Neural crest cell (in vitro differentiated cells): Measurements from ENCODE around the gene TROAP. TPM values are rescaled to one million over a fixed set of nuclear protein-coding genes. Genes with fewer than 3 reads are reported as not detected.

Experiments used
- DNase-seq: peaks from one replicate; pipeline ENCODE4 v3.0.0; 2021; ENCODE audit warnings: low read depth, mixed read lengths, low spot score
- H3K27ac Mint-ChIP-seq: one replicate; pipeline ENCODE4 v1.8.0; 2021; ENCODE audit warnings: mild to moderate bottlenecking, mixed read lengths; ENCODE audit not compliant: unreplicated experiment
- H3K27me3 Mint-ChIP-seq: 2 replicates; pipeline ENCODE4 v1.8.0; 2021; ENCODE audit warnings: low read depth, mild to moderate bottlenecking, mixed read lengths
- H3K36me3 Mint-ChIP-seq: 2 replicates; pipeline ENCODE4 v1.8.0; 2021; ENCODE audit warnings: low read depth, mild to moderate bottlenecking, mixed read lengths
- H3K4me1 Mint-ChIP-seq: 2 replicates; pipeline ENCODE4 v1.8.0; 2021; ENCODE audit warnings: mixed read lengths
- H3K4me3 Mint-ChIP-seq: one replicate; pipeline ENCODE4 v1.8.0; 2021; ENCODE audit warnings: mild to moderate bottlenecking, mixed read lengths
- H3K9me3 Mint-ChIP-seq: 2 replicates; pipeline ENCODE4 v1.8.0; 2021; ENCODE audit warnings: mixed read lengths
- CTCF ChIP-seq: fragments of 200-600 bp; sonication (generic); conservative IDR thresholded peaks from 2 replicates; pipeline ENCODE4 v1.5.0; 2021; ENCODE audit warnings: antibody characterized with exemption, mild to moderate bottlenecking
- total RNA-seq: library from RNA; stranded (reverse); gene quantifications from 2 replicates; pipeline ENCODE4 v1.2.1, GENCODE V29; 2021

TROAP gene
- total RNA-seq, 1 donor from 2014 or later: 91.2 TPM

DNA sequence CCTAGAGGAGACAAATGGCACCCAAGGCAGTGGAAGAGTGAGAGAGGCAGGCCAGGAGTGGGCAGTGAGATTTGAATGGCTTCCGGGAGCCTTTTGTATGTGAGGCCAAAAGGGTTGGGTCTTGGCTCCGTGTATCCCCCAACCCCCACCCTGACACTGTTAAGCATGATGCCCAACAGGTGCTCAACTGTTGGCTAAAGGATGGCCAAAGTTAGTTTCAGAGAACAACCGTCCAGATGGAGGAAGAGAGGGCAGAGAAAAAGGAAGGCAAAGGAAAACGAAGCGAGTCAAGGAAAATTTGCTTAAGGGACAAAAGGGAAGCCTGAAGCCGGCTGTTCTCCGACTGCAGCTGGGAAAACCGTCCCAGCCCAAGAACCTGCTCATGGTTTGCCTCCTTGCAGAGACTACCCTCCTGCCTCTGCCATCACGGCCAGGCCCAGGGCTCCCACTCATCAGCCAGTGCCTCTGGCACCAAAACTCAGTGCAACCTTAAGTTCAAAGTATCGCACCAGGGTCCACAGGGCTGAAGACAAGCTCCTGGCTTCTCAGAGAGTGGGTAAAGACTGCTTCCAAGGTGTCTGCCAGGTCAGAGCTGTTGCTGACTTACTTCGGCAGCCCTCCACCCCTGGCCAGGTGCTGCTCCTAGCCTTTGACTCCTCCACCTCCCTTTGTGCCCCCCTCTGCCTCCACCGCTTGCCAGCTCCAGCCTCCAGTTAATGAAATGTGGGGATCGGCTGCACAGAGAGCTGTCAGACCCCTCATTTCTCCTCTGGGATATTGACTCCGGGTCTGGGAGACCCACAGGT, 18.1 kb downstream of the TROAP start:
- no peak overlapping the region for H3K27ac Mint-ChIP-seq
- no peaks in the 10 kb centered on the region for H3K9me3 Mint-ChIP-seq
- TF ChIP-seq CTCF: no peak
- no peaks in the 10 kb centered on the region for H3K36me3 Mint-ChIP-seq
- peak overlapping the region; percentile 87 for H3K4me3 Mint-ChIP-seq
- peaks cover 60% of the 10 kb centered on the region for H3K4me1 Mint-ChIP-seq
- peaks cover 95% of the 10 kb centered on the region for H3K27me3 Mint-ChIP-seq
- no peak for DNase-seq

DNA sequence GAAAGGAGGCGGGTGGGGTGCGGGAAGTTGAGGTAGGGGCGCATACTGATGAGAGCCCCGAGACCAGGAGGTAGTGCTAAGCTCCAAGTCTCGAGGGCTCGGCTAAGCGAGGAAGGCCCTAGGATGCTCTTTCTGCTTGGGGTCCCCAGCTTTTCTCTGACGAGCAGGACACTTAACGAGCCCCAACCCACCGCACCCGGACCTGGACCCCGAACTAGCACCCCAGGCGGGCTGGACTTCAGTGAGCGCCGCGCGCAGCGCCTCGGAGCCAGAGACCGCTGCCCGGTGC, 18.7 kb downstream of the TROAP start:
- Mint-ChIP-seq H3K4me1 (peaks cover 66% of the 10 kb centered on the region), H3K9me3 (no peaks in the 10 kb centered on the region), H3K36me3 (no peaks in the 10 kb centered on the region), H3K27ac (no peak overlapping the region), H3K27me3 (peaks cover 96% of the 10 kb centered on the region), H3K4me3 (peak overlapping the region; percentile 87)
- no peak for TF ChIP-seq CTCF
- DNase-seq: no peak

DNA sequence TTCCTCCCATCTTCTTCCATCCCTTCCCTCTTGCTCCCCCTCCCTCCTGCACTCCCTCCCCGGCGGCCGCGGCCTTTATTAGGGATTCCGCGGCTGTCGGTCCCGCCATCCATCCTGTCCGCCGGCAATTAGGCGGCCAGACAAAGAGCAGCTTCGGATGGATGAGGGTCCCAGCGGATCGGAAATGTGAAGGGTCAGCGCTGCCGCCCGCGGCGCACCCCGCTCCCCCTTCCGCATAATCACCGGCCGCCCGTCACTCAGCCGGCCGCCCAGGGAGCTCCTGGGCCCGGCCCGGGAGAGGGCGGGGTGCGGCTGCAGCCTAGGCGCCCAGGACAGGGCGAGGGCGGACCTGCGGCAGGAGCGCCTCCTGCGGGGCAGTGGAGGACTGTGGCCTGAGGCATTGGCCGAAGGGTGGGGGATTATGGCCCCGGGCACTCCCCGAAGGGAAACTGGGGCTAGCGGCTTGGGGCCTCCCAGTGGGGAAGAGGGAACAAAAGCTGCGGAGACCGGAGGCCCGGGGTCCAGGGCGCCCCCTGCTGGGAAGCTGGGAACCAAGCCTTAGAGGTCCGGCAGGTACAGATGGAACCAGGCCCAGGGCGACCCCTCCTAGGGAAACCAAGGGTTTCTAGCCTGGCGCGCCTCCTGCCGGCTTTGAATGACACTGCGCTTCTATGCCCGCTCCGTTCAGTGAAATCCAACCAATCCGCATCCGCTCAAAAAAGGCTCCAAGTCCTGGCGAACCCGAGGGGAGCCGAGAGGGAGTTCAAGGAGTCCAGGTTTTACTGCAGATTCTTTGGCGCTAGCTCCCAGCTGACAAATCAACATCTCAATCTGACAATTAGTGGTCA, 19.2 kb downstream of the TROAP start:
- Mint-ChIP-seq H3K9me3 (no peaks in the 10 kb centered on the region), H3K4me3 (peak overlapping the region; percentile 87), H3K27me3 (peaks cover 96% of the 10 kb centered on the region), H3K4me1 (peaks cover 69% of the 10 kb centered on the region), H3K27ac (no peak overlapping the region), H3K36me3 (no peaks in the 10 kb centered on the region)
- peak; percentile 98 for TF ChIP-seq CTCF
- DNase-seq: peak; percentile 96

DNA sequence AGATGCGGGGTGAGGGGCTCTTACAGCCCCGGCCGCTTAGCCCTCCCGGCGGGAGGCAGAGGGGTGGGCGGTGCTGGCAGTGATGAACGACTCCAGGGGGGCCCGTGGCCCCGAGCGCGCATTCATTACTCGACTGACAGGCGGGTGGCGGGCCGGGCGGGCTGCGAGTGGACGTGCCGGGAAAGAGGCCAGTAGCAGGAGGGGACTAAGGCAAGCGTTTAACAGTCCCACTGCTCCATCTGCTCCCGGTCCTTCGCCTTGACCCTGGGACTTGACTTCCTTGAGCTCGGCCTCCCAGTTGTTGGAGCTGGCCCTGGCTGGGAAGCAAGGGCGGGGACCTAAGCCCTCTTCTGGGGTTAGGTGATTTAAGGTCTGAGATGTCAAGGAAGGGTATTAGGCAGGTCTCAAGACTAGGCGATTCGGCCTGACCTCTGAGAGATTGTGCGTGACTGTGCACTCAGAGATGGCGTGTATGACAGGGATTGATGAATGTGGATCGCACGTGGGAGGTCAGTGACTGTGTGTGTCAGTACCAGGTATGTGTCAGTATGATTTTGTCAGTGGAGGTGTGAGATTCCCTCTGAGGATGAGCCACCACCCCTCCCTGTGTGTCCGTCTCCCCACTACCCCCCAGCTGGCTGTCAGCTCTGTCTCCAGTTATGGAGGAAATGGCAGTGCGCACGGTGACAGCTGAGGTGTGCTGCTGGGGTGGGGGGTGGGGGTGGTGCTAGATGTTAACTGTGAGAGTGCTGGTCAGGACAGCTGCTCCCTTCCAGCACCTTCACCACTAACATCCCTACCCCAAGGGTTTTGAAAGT, 20.1 kb downstream of the TROAP start:
- no peak for DNase-seq
- Mint-ChIP-seq H3K27me3 (peaks cover 96% of the 10 kb centered on the region), H3K9me3 (no peaks in the 10 kb centered on the region), H3K36me3 (no peaks in the 10 kb centered on the region), H3K4me3 (peak overlapping the region; percentile 87), H3K27ac (peak overlapping the region; percentile 52), H3K4me1 (peaks cover 66% of the 10 kb centered on the region)
- no peak for TF ChIP-seq CTCF

GRCh38 chr12:49344486-49345050, 21.5 kb downstream of the TROAP start:
- Mint-ChIP-seq H3K36me3 (no peaks in the 10 kb centered on the region), H3K4me3 (peak overlapping the region; percentile 51), H3K27ac (no peak overlapping the region), H3K9me3 (no peaks in the 10 kb centered on the region), H3K27me3 (peaks cover 96% of the 10 kb centered on the region), H3K4me1 (peaks cover 52% of the 10 kb centered on the region)
- no peak for TF ChIP-seq CTCF
- DNase-seq: no peak
